IPS-18c (cell line): ENCODE data around the gene GIPC3.
"Not testable (repeated sequence)": the region's sequence is repeated elsewhere in the genome, so short reads cannot be mapped to it uniquely, and the experiment has no call there.

Experiments
- H3K4me3 ChIP-seq: 2 replicates; pipeline ENCODE4 v1.7.0; 2013; ENCODE audit warnings: low read depth, mild to moderate bottlenecking, low read length, moderate library complexity; ENCODE audit not compliant: insufficient read depth
- H3K9me3 ChIP-seq: one replicate; pipeline ENCODE4 v1.6.1; 2013; ENCODE audit warnings: mild to moderate bottlenecking, low read length, moderate library complexity; ENCODE audit not compliant: control insufficient read depth, insufficient read depth

Gene GIPC3

DNA sequence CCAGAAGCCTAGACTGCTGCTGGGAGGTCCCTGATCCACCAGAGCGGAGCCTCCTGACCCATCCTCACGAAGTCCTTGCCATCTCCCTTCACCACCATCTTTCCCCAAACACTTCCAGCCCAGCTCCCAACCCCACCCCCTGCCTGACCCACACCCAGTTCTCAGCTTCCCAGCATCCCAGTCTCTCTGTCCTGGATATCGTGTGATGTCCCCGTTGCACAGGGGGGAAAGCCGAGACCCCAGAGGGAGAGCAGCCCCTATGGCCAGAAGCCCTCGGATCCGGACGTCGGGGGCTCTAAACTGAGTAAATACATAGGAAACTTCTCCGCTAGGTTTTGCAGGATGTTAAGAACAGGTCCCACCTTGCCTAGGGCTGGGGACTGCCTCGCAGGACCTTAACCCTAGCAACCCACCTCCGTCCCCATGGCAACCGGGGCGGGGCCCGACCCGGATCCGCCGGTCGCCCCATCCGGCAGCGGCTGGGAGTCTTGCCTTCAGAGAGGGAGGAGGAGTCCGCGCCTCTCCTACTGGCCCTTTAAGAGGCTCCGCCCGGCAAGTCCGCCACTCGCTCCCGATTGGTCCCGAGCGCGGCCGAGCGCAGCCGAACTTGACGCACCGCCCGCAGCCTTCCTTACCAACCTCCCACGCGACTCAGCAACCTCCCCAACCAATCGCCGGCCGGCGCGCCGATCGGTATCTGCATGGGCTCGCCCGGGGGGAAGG is 13.0 kb upstream of the GIPC3 start:
- H3K9me3 ChIP-seq = no peaks in the 10 kb centered on the region
- H3K4me3 ChIP-seq = peak overlapping the region; percentile 15; the same call in 1 of the 2 replicates

DNA sequence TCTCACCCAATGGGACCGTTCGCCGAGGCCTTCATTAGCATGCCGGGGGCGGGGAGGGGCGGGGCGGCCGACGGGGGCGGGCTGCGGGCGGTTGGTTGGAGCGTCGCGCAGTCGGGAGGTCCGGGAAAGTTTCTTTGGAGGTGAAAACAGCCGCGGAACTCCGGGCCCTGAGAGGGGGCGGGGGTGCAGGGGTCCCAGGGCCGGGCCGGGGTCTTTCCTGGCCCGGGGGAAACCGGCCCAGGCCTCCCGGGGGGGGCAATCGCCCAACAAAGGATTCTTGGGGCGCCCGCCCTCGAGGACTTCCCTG is 12.5 kb upstream of the GIPC3 start, which contains the start of gene HMG20B:
TSS of gene HMG20B (plus strand) at position 90 of the 307 bp plus-strand sequence. CDS start 366 bp downstream, outside the sequence.
- peak within 1 kb of the TSS; percentile 92 for H3K4me3 ChIP-seq
- H3K9me3 ChIP-seq = no peaks in the 10 kb centered on the region

- peak overlapping the region; percentile 92 for H3K4me3 ChIP-seq
- no peaks in the 10 kb centered on the region for H3K9me3 ChIP-seq
Measured at GRCh38 chr19:3573162-3573857, 12.0 kb upstream of the GIPC3 start.

DNA sequence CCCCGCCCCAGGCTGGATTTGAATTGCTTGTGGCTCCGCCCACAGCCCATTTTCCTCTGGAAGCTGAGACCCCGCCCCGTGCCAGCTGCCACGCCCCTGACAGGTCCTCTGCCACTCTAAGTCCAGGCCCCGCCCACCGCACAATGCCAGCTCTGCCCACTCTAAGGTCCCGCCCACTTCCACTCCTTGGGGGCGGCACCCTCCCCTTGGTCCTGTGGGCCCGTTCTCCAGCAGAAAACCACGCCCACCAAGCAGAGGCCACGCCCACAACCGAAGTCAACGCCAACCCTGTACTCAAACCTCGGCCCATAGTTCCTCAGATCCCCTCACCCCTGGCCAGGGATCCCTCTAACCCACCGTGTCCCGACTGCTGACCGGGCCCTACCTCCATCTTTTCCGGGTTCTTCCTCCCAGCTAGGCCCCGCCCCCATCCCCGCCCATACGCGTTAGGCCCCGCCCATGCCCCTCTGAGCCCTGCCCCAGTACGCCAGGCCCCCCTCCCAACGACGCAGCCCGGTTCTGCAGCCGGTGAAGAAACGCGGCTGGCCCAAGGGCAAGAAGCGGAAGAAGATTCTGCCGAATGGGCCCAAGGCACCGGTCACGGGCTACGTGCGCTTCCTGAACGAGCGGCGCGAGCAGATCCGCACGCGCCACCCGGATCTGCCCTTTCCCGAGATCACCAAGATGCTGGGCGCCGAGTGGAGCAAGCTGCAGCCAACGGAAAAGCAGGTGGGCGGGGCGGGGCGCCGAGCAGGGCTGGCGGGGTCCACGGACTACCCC is 11.2 kb upstream of the GIPC3 start:
- Histone ChIP-seq H3K4me3 (peak overlapping the region; percentile 92; the same call in 1 of the 2 replicates), H3K9me3 (no peaks in the 10 kb centered on the region)

- Histone ChIP-seq H3K9me3 (no peaks in the 10 kb centered on the region), H3K4me3 (no peak overlapping the region)
Measured at GRCh38 chr19:3575260-3575741, 10.0 kb upstream of the GIPC3 start.

DNA sequence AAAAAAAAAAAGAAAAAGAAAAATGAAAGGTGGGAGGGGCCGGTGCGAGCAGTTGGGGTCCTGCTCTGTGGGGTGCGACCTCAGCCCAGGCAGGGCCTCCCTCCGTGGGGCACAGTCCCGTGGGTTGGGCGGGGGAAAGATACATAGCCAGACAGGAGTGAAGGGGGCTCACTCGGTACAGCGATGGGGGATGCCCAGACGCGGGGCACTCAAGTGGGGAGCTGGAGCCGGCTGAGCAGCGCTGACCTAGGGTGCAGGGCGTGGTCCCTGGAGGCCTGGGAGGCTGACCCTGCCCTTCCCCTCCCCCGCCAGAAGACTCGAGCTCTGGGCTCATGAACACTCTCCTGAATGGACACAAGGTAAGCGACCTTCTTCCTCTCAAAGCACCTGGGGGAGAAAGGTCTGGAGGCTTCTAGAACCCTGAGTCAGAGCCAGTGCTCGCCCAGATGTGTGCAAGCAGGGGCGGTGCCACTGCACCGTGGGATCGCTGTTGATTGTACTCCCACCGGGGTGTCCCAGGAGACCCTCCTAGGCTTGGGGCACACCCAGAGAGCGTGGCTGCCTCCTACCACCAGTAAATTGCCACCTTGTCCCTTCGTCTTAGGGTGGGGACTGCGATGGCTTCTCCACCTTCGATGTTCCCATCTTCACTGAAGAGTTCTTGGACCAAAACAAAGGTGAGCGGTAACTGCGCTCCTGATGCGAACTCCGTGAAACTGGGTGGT is 9.2 kb upstream of the GIPC3 start:
- Histone ChIP-seq H3K4me3 (peak overlapping the region; percentile 65), H3K9me3 (no peaks in the 10 kb centered on the region)

- Histone ChIP-seq H3K9me3 (no peaks in the 10 kb centered on the region), H3K4me3 (peak overlapping the region; percentile 65)
Measured at GRCh38 chr19:3576696-3577443, 8.4 kb upstream of the GIPC3 start.

- H3K4me3 ChIP-seq = peak overlapping the region; percentile 51
Measured at GRCh38 chr19:3577723-3578344, 7.4 kb upstream of the GIPC3 start.

DNA sequence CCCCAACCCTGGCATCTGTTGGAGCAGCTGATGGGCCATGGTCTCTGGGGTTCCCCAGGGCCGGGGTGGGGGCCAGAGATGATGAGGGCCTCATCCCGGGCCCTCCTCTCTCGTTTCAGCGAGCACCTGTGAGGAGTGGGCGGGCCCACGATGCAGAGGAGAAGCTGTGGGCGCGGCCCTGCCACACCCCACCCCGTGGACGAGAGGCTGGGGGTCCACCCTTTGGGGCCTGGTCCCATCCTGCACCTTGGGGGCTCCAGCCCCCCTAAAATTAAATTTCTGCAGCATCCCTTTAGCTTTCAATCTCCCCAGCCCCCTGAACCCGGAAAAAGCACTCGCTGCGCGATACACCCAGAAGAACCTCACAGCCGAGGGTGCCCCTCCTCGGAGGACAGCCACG is 6.9 kb upstream of the GIPC3 start:
- Histone ChIP-seq H3K9me3 (no peaks in the 10 kb centered on the region), H3K4me3 (no peak overlapping the region; the same call in 1 of the 2 replicates)

More at GRCh38 chr19:3577723-3578344, 7.4 kb upstream of the GIPC3 start:
- no peaks in the 10 kb centered on the region for H3K9me3 ChIP-seq

- Histone ChIP-seq H3K4me3 (no peak overlapping the region), H3K9me3 (no peaks in the 10 kb centered on the region)
Measured at GRCh38 chr19:3580156-3580934, 4.9 kb upstream of the GIPC3 start.

DNA sequence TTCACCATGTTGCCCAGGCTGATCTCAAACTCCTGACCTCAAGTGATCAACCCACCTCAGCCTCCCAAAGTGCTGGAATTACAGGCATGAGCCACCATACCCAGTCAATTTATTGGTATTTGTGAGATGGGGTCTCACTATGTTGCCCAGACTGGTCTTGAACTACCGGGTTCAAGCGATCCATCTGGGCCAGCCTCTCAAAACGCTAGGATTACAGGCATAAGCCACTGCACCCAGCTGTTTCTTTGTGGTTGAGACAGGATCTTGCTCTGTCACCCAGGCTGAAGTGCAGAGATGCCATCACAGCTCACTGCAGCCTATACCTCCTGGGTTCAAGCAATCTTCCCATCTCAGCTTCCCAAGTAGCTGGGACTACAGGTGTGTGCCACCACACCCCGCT is 3.5 kb upstream of the GIPC3 start:
- not testable (repeated sequence) for H3K9me3 ChIP-seq

GRCh38 chr19:3584036-3584802 is 1.1 kb upstream of the GIPC3 start:
- H3K9me3 ChIP-seq = not testable (repeated sequence)

More for the DNA sequence above, 3.5 kb upstream of the GIPC3 start:
- not testable (repeated sequence) for H3K4me3 ChIP-seq

DNA sequence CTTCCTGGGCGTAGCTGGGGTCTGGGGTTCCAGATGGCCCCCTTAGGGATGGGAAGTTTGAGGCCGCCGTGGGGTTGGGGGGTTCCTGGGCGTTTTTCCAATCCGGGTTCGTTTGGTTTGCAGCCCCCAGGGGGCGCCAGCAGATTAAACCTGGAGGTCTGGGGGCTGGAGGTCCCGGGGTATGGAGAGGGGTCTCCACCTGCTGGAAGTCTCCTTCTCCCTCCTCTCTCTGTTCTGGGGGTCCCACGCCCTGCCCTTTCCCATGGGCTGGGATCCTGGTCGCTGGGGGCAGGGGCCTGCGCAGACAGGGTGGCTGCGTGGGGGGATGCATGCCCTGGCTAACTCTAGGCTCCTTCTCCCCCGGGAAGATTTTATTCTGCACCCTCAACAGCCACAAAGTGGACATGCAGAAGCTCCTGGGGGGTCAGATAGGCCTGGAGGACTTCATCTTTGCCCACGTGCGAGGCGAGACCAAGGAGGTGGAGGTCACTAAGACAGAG is 899 bp downstream of the GIPC3 start:
- H3K9me3 ChIP-seq = no peaks in the 10 kb centered on the region
- peak overlapping the region; percentile 49; the same call in 1 of the 2 replicates for H3K4me3 ChIP-seq

More at GRCh38 chr19:3584036-3584802, 1.1 kb upstream of the GIPC3 start:
- not testable (repeated sequence) for H3K4me3 ChIP-seq

- H3K9me3 ChIP-seq = no peaks in the 10 kb centered on the region
- no peak overlapping the region for H3K4me3 ChIP-seq
Measured at GRCh38 chr19:3586707-3587346, 1.5 kb downstream of the GIPC3 start.
